Tibial nerve (tissue), 4 donors: Measurements from ENCODE around the gene GLI1.

ENCODE experiments used
- CTCF ChIP-seq, 5 experiments: fragments of 200-600 bp in 3 of 5; fragments of 450-650 bp in 2 of 5; sonication (generic) in 3 of 5; IDR thresholded peaks; one replicate each; pipeline ENCODE4 v1.5.1; 2016 to 2019; ENCODE audit warnings: antibody characterized with exemption in 5 of 5, mild to moderate bottlenecking in 3 of 5, moderate library complexity in 2 of 5
- EP300 ChIP-seq, 2 donors: sonication (generic); formaldehyde crosslinking; IDR thresholded peaks; one replicate each; pipeline ENCODE4 v1.6.1; 2017; ENCODE audit warnings: antibody characterized with exemption in 2 of 2, mild to moderate bottlenecking in 1 of 2
- POLR2A ChIP-seq, 2 donors: fragments of 450-650 bp; IDR thresholded peaks; one replicate each; pipeline ENCODE4 v1.6.1; 2017; ENCODE audit warnings: antibody characterized with exemption in 2 of 2, mild to moderate bottlenecking in 2 of 2, moderate library complexity in 2 of 2

GRCh38 chr12:57518176-57518919 lies 58.8 kb downstream of the GLI1 start:
- TF ChIP-seq CTCF (IDR thresholded peaks at IDR 0.05) (no peak), POLR2A (IDR thresholded peaks at IDR 0.05) (no peak), EP300 (IDR thresholded peaks at IDR 0.05) (no peak)
